ENCODE data around the gene PPP1R13L. TPM values are rescaled to one million over a fixed set of nuclear protein-coding genes. Genes with fewer than 3 reads are reported as not detected.

PPP1R13L gene
- total RNA-seq, 1 experiment from 2014 or later = 27.5 TPM

DNA sequence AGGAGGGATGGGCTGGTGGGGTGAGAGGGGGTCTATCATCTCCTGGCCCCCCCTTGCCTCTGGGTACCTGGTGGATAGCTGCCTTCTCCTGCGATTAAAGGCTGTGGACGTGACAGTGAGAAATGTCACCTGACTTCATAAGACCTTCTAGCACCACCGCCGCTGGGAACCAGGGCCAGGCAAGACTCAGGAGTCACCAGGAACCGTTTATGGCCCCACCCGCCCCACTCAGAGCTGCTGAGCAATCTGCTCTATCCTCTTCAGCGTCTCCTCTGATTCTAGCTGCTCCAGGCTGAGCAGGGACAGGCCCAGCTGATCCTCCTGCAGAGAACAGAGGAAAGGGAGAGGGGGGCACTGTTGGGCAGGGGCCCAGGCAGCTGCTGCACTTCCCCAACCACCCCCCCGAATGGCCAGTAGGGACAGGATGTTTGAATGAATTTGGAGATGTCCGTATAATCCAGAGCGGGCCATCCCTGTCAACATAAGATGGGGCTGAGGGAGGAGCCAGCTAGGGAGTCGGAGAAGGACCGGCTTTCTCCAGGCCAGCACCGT, 53.4 kb downstream of the PPP1R13L start:
- TF ChIP-seq NR1H2 (CRISPR knock-in tag; IDR thresholded peaks at IDR 0.05) = no peak
- no peak for TF ChIP-seq SMAD3 (CRISPR knock-in tag; IDR thresholded peaks at IDR 0.05; ENCODE audit: borderline replicate concordance)
- no peak for TF ChIP-seq NFE2L1 (CRISPR knock-in tag; IDR thresholded peaks at IDR 0.05)
- TF ChIP-seq, protein P1, sequence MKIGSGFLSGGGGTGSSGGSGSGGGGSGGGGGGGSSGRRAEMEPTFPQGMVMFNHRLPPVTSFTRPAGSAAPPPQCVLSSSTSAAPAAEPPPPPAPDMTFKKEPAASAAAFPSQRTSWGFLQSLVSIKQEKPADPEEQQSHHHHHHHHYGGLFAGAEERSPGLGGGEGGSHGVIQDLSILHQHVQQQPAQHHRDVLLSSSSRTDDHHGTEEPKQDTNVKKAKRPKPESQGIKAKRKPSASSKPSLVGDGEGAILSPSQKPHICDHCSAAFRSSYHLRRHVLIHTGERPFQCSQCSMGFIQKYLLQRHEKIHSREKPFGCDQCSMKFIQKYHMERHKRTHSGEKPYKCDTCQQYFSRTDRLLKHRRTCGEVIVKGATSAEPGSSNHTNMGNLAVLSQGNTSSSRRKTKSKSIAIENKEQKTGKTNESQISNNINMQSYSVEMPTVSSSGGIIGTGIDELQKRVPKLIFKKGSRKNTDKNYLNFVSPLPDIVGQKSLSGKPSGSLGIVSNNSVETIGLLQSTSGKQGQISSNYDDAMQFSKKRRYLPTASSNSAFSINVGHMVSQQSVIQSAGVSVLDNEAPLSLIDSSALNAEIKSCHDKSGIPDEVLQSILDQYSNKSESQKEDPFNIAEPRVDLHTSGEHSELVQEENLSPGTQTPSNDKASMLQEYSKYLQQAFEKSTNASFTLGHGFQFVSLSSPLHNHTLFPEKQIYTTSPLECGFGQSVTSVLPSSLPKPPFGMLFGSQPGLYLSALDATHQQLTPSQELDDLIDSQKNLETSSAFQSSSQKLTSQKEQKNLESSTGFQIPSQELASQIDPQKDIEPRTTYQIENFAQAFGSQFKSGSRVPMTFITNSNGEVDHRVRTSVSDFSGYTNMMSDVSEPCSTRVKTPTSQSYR (CRISPR knock-in tag; IDR thresholded peaks at IDR 0.05) = no peak
- no peak for TF ChIP-seq EMX1 (CRISPR knock-in tag; IDR thresholded peaks at IDR 0.05)
- TF ChIP-seq, protein P2, sequence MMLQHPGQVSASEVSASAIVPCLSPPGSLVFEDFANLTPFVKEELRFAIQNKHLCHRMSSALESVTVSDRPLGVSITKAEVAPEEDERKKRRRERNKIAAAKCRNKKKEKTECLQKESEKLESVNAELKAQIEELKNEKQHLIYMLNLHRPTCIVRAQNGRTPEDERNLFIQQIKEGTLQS (CRISPR knock-in tag; conservative IDR thresholded peaks at IDR 0.05) = no peak
- TF ChIP-seq NFYB (CRISPR knock-in tag; conservative IDR thresholded peaks at IDR 0.05; ENCODE audit: low read depth) = no peak
- no peak for TF ChIP-seq TP53 (CRISPR knock-in tag; IDR thresholded peaks at IDR 0.05)
- TF ChIP-seq ETV6 (CRISPR knock-in tag; IDR thresholded peaks at IDR 0.05) = no peak
- TF ChIP-seq ZNF317 (CRISPR knock-in tag; IDR thresholded peaks at IDR 0.05; ENCODE audit: borderline replicate concordance, low read depth) = no peak
- no peak for TF ChIP-seq TEAD4 (CRISPR knock-in tag; IDR thresholded peaks at IDR 0.05)
- no peak for TF ChIP-seq JUN (CRISPR knock-in tag; IDR thresholded peaks at IDR 0.05)
- no peak for TF ChIP-seq SOX15 (CRISPR knock-in tag; IDR thresholded peaks at IDR 0.05)
- TF ChIP-seq, protein P3, sequence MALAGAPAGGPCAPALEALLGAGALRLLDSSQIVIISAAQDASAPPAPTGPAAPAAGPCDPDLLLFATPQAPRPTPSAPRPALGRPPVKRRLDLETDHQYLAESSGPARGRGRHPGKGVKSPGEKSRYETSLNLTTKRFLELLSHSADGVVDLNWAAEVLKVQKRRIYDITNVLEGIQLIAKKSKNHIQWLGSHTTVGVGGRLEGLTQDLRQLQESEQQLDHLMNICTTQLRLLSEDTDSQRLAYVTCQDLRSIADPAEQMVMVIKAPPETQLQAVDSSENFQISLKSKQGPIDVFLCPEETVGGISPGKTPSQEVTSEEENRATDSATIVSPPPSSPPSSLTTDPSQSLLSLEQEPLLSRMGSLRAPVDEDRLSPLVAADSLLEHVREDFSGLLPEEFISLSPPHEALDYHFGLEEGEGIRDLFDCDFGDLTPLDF (CRISPR knock-in tag; IDR thresholded peaks at IDR 0.05) = no peak
- TF ChIP-seq IRF2 (CRISPR knock-in tag; IDR thresholded peaks at IDR 0.05; ENCODE audit: borderline replicate concordance, low read depth) = no peak
- no peak for TF ChIP-seq SP1 (CRISPR knock-in tag; conservative IDR thresholded peaks at IDR 0.05)
- TF ChIP-seq GTF2I (CRISPR knock-in tag; conservative IDR thresholded peaks at IDR 0.05) = no peak
- no peak for TF ChIP-seq ARID4B (CRISPR knock-in tag; IDR thresholded peaks at IDR 0.05; ENCODE audit: borderline replicate concordance)
- ATAC-seq (no peak), DNase-seq (ENCODE audit: low spot score) (no peak)
- H3K4me3 Mint-ChIP-seq = no peak overlapping the region
- no peak overlapping the region for H3K27ac Mint-ChIP-seq
- 0 out of 2 replicates have a peak, but pooled peaks cover 3% of the 10 kb centered on the region for H3K4me1 Mint-ChIP-seq
- no peaks in the 10 kb centered on the region for H3K27me3 Mint-ChIP-seq (ENCODE audit: low read depth)
- CTCF ChIA-PET = no interaction called here
- peaks cover 43% of the 10 kb centered on the region for H3K36me3 Mint-ChIP-seq
- POLR2A ChIA-PET = no interaction called here
- H3K9me3 Mint-ChIP-seq = no peaks in the 10 kb centered on the region

Data from WTC11 (cell line).